ENCODE data around the gene CCNDBP1. TPM values are rescaled to one million over a fixed set of nuclear protein-coding genes. Genes with fewer than 3 reads are reported as not detected.

Gene CCNDBP1
- total and polyA plus RNA-seq, 2 of the 8 experiments (the other 6 are each of a cell fraction or from before 2014, with no cell fraction given), result 23.4 to 29.0 TPM

- Histone ChIP-seq H2BK5ac (ENCODE audit: low read depth, low read length) (no peak overlapping the region), H3K23me2 (ENCODE audit: low read depth, low read length) (no peaks in the 10 kb centered on the region), H2AFZ (ENCODE audit: low read length) (peak overlapping the region; percentile 48; the same call in 1 of the 2 replicates), H2AK5ac (ENCODE audit: low read depth, low read length) (no peak overlapping the region), H3K14ac (ENCODE audit: insufficient read length) (no peak overlapping the region), H3K27ac (ENCODE audit: low read depth, low read length) (no peak overlapping the region), H3K4me3 (ENCODE audit: extremely low read depth in 1 of 4, insufficient read depth in 2 of 4, low read depth in 3 of 4, low read length in 4 of 4) (no peak overlapping the region), H3K36me3 (ENCODE audit: control insufficient read depth in 2 of 4, insufficient read depth in 4 of 4, low read length in 3 of 4) (no peaks in the 10 kb centered on the region), H2BK20ac (ENCODE audit: low read length) (no peak overlapping the region), H3K4ac (replicated peaks; ENCODE audit: insufficient read length, low read depth, low read length) (no peak overlapping the region), H3K56ac (replicated peaks; ENCODE audit: insufficient read length, low read depth, low read length) (no peak overlapping the region), H3K27me3 (replicated peaks in 1 of 4; ENCODE audit: control insufficient read depth in 3 of 4, extremely low read depth in 1 of 4, insufficient read depth in 3 of 4, low read length in 3 of 4) (peaks cover 0 to 2% (median 0%) of the 10 kb centered on the region in 4 experiments; a peak in 2 of 7 replicates), H3K79me1 (ENCODE audit: low read depth, low read length) (no peaks in the 10 kb centered on the region; the same call in 1 of the 2 replicates), H3K9me3 (ENCODE audit: insufficient read depth in 2 of 2, low read depth in 1 of 2, low read length in 1 of 2) (no peaks in the 10 kb centered on the region), H4K5ac (ENCODE audit: insufficient read length, low read depth, low read length) (no peak overlapping the region), H2BK120ac (replicated peaks; ENCODE audit: low read depth, low read length) (no peak overlapping the region), H4K91ac (replicated peaks; ENCODE audit: insufficient read length, low read length) (no peak overlapping the region), H4K8ac (ENCODE audit: extremely low read depth, insufficient read depth, low read length) (no peak overlapping the region), H3K4me2 (ENCODE audit: insufficient read depth in 1 of 2, low read depth in 2 of 2, low read length in 2 of 2) (no peak overlapping the region), H3K23ac (ENCODE audit: insufficient read length) (no peak overlapping the region), H2BK12ac (ENCODE audit: low read depth, low read length) (no peak overlapping the region), H4K20me1 (replicated peaks in 1 of 2; ENCODE audit: control insufficient read depth in 1 of 2, insufficient read depth in 2 of 2, low read length in 2 of 2) (no peaks in the 10 kb centered on the region), H2BK15ac (ENCODE audit: low read length) (no peak overlapping the region), H3K4me1 (replicated peaks in 1 of 4; ENCODE audit: control insufficient read depth in 3 of 4, insufficient read depth in 4 of 4, low read length in 3 of 4) (peaks cover 0 to 3% (median 1%) of the 10 kb centered on the region in 4 experiments; a peak in 3 of 7 replicates), H3K9ac (replicated peaks in 1 of 4; ENCODE audit: extremely low read depth in 1 of 4, low read depth in 3 of 4, low read length in 3 of 4) (no peak overlapping the region), H3K18ac (ENCODE audit: extremely low read depth, low read length) (no peak overlapping the region), H3K79me2 (ENCODE audit: control insufficient read depth in 1 of 2, insufficient read depth in 2 of 2, low read length in 2 of 2) (no peaks in the 10 kb centered on the region)
- ChIA-PET CTCF (ENCODE audit: partially characterized antibody) (interaction anchor here (1.1 to 9.6 kb wide), 7 partner anchors 8 to 79 kb away, joined by 3 to 109 read pairs (median 14); no protein-coding TSS in a partner anchor), POLR2A (ENCODE audit: partially characterized antibody) (interaction anchor here (0.9 kb wide), 1 partner anchor 17 kb away, joined by 4 read pairs; no protein-coding TSS in a partner anchor)
- no peak for FAIRE-seq
- DNase-seq (ENCODE audit: low read depth in 1 of 2, low spot score in 2 of 2), result no peak
- WGBS, 2 experiments (ENCODE audit: extremely low coverage in 1 of 2, insufficient coverage in 1 of 2, insufficient read length in 1 of 2, insufficient replicate concordance in 2 of 2, low coverage in 1 of 2, low lambda C conversion rate in 2 of 2, missing lambda C conversion rate in 1 of 2), result 72% methylated on average over 8 of the region's 8 CpGs; no CpG with 5 or more reads in 1 of the 2 experiments
- 0 out of 2 replicates have a peak, but pooled peaks have one; percentile 9 for TF ChIP-seq USF2 (IDR thresholded peaks at IDR 0.05; ENCODE audit: low read length)
- TF ChIP-seq BCL11A (IDR thresholded peaks at IDR 0.05; ENCODE audit: low read depth in 2 of 2, low read length in 2 of 2), result no peak
- no peak for TF ChIP-seq ATF2 (IDR thresholded peaks at IDR 0.05; ENCODE audit: low read length)
These were observed 29.0 kb downstream of the CCNDBP1 start for GRCh38 chr15:43214169-43214568.

Data from H1 (cell line).